Activated gamma-delta T cell treated with anti-CD3 and anti-CD28 coated beads, Interleukin-2, amount 50 U/mL, for 16 hours (primary cell): Measurements from ENCODE around the gene FBXO11.

Experiments
- DNase-seq: peaks from one replicate; pipeline ENCODE4 v3.0.0-alpha.2; 2020; ENCODE audit warnings: low read depth

FBXO11 gene

GRCh38 chr2:47783486-47784351 is 122.6 kb downstream of the FBXO11 start:
- DNase-seq: peak; percentile 39

GRCh38 chr2:47782671-47783485 is 123.4 kb downstream of the FBXO11 start, which contains the start of gene MSH6:
Gene MSH6, plus strand, starts transcription at chr2:47783145. Its CDS starts 89 bp downstream, at chr2:47783234.
- DNase-seq: peak; percentile 78

- DNase-seq: no peak
Measured at GRCh38 chr2:47782381-47782670, 124.0 kb downstream of the FBXO11 start.

- no peak for DNase-seq
Measured at GRCh38 chr2:47779426-47779790, 126.9 kb downstream of the FBXO11 start.

GRCh38 chr2:47778698-47779425 is 127.4 kb downstream of the FBXO11 start:
- no peak for DNase-seq

- DNase-seq: no peak
Measured at GRCh38 chr2:47777277-47777937, 128.9 kb downstream of the FBXO11 start.

GRCh38 chr2:47774567-47774966 is 131.7 kb downstream of the FBXO11 start:
- no peak for DNase-seq

GRCh38 chr2:47772343-47772742 is 134.0 kb downstream of the FBXO11 start:
- DNase-seq: no peak

GRCh38 chr2:47771211-47771610 is 135.1 kb downstream of the FBXO11 start:
- no peak for DNase-seq

GRCh38 chr2:47769318-47769717 is 137.0 kb downstream of the FBXO11 start:
- no peak for DNase-seq

- DNase-seq: peak; percentile 58
Measured at GRCh38 chr2:47767880-47768609, 138.3 kb downstream of the FBXO11 start.

GRCh38 chr2:47767497-47767844 is 138.8 kb downstream of the FBXO11 start:
- DNase-seq: no peak

GRCh38 chr2:47751856-47752414 is 154.4 kb downstream of the FBXO11 start:
- no peak for DNase-seq

- no peak for DNase-seq
Measured at GRCh38 chr2:47747878-47748277, 158.4 kb downstream of the FBXO11 start.

- no peak for DNase-seq
Measured at GRCh38 chr2:47744074-47744473, 162.2 kb downstream of the FBXO11 start.

- DNase-seq: no peak
Measured at GRCh38 chr2:47741637-47742036, 164.7 kb downstream of the FBXO11 start.

- DNase-seq: no peak
Measured at GRCh38 chr2:47741101-47741500, 165.2 kb downstream of the FBXO11 start.
